RPMI7951 (cell line): ENCODE data around the gene NLRP13. TPM values are rescaled to one million over a fixed set of nuclear protein-coding genes. Genes with fewer than 3 reads are reported as not detected.
"Not testable (repeated sequence)": the region's sequence is repeated elsewhere in the genome, so short reads cannot be mapped to it uniquely, and the experiment has no call there.

Experiments
- DNase-seq: peaks from one replicate; pipeline ENCODE4 v3.0.0-alpha.2; 2012; ENCODE audit warnings: low read depth
- total RNA-seq: library from RNA; depleted of rRNA; stranded (reverse); fragments of >200 nt; shearing (Covaris generic); gene quantifications from 2 replicates; pipeline ENCODE4 v1.2.3, GENCODE V29; 2014; rRNA removed

Gene NLRP13
- not detected in 2 replicates for total RNA-seq

GRCh38 chr19:55931936-55932386 is at the start of gene NLRP13:
NLRP13 (minus strand) TSS chr19:55932336; CDS start chr19:55932311, 25 bp downstream.
- DNase-seq, result no peak

- no peak for DNase-seq
Measured at GRCh38 chr19:55980415-55980814, 48.3 kb upstream of the NLRP13 start.

DNA sequence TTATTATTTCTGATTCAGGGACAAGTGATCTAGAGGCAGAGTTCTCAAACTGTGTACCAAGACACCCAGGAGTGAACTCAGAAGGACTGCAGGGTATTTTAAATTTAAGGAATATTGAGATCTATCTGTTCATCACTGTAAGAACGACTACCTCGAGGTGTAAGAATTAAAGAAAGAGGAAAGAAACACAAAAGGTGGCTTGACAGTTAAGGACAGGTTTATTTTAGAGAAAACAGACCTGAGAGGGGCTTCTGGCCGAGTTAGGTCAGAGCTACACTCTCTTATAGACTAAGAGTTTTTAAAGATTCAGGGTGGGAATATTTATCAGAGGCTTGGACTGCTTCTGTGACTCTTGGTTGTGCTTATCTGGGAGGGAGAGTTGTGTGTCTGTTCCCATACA is 41.8 kb upstream of the NLRP13 start:
- no peak for DNase-seq

DNA sequence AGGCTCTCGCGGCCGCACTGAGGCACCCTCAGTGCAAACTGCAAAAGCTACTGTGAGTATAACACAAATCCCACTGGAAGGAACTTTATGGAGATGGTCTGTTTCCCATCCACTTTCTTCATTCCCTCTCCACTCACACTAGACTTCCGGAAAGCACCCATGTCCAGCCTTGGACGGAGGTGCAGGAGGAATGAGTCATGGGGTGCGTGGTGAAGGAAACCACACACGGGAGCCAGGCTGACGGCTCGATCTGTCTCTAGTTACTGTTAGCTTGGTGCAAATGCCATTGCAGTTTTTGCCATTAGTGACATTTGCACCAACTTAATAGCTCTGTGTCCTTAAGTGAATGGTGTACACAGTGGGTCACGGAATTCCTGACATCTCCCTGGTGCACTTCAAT is 30.1 kb upstream of the NLRP13 start:
- peak; percentile 82 for DNase-seq

DNA sequence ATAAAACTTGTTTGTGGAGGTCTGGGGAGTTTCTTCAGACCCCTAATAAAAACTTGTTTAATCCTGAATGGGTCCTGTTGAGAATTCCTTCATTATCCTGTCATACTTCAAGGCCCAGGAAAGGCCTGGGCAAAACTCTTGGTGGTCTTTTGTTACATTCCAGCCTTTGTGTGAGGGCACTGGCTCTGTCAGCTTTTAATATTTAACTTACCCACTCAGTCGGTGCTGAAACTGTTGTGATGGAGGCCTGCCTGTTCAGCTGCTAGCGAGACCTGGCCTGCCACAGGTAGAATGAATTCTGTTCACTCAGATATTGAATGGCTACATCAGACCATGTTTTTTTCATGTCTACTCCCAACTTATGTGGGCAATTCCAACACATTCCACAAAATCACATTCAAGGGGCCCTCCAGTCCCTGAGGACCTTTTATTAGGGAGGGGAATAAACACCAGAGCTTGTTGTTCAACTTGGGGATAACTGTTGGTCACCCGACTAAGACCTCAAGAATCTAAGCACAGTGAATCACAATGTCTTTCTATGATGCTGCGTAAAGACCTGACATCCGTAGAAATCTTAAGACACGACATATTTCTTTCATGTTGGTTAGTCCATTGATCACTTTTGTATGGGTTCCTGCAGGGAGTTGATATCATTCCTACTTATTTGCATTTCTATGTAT is 28.0 kb upstream of the NLRP13 start:
- DNase-seq, result peak; percentile 16

GRCh38 chr19:55958356-55958755 is 26.2 kb upstream of the NLRP13 start:
- DNase-seq, result peak; percentile 83

DNA sequence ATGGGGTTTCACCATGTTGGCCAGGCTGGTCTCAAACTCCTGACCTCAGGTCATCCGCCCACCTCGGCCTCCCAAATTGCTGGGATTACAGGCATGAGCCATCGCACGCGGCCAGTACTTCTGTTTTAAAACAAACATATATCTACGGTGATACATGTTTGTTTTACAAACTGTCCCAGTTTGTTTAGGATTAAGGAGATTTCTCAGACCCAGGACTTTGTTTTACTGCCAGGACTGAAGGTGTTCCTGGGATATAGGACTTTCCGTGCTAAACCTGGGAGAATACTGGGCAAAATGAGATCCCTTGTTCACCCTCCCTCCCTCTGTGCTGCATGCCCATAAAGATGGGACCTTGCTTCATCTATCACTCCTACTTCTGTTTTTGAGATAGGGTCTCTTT is 24.3 kb upstream of the NLRP13 start:
- no peak for DNase-seq

- DNase-seq, result not testable (repeated sequence)
Measured at GRCh38 chr19:55950566-55950965, 18.4 kb upstream of the NLRP13 start.

DNA sequence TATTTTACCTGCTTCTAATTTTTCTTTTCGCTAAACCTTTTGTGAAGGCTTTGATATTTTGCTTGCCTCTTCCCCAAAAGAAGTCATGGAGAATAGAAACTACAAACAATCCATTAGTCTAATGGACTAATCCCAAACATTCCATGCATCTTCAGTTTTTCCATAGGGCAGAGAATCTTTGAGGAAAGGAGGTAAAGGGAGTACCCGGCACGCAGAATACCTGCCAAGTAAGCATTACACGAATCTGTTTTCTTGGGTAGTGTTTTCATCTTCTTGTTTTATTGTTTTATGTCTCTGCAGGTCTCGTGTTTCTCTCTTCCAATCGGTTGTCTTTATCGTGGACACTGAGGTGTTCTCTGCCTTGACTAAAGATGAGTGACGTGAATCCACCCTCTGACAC is 15.4 kb upstream of the NLRP13 start, which contains the start of gene NLRP8:
TSS of gene NLRP8 (plus strand) at position 301 of the 400 bp plus-strand sequence.
- no peak for DNase-seq

DNA sequence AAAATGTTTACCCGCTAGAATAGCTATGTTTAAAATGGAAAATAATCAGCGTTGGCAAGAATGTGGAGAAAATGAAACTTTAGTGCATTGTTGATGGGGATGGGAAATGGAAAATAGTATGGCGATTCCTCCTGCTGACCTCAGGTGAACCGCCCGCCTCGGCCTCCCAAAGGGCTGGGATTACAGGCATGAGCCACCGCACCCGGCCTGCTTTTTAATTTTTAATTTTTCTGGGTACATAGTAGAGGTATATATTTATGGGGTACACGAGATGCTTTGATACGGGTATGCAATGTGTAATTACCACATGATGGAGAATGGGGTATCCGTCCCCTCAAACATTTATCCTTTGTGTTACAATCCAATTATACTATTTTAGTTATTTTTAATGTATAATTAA is 8.2 kb upstream of the NLRP13 start:
- DNase-seq, result no peak

GRCh38 chr19:55939206-55939605 is 7.1 kb upstream of the NLRP13 start:
- DNase-seq, result no peak

DNA sequence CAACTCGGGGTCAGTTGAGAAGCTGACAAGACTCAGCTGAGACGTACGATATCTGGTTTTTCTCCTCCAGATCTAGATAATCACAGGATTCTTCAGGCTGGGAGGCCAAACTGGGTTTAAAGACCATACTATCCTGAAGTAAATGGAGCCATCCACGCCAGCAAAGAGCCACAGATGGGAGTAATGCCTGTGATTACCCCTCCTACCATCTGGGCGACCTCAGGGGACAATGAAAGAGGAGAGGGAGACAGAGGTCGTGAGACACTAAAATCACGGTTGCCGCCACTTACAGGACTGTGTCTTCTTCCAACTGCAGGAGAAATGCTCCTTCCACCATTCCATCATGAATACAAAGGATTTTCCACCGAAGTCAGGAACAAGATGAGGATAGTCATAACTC is 3.1 kb upstream of the NLRP13 start:
- DNase-seq, result no peak

DNA sequence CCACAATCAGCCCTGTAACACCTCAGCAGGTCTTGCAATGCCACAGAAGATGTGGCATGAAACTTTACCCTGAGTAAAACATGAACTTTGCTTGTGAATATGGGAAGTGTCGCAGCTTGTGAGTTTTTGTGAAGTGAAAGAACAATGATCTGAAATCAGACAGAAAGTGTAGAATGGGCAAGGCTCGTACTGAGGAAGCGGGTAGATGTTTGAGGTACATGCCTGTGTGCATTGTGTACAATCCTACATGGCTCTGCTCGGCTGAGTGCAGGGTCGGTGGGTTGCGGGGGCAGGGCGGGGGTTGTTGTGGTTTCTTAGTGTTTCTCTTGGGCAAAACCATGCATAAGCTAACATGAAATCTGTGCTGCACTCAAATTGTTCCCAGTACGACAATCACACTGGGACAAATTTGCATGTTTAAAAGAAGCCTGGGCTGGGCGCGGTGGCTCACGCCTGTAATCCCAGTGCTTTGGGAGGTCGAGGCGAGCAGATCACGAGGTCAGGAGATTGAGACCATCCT is 1.1 kb downstream of the NLRP13 start:
- no peak for DNase-seq

- DNase-seq, result not testable (repeated sequence)
Measured at GRCh38 chr19:55929258-55929657, 2.9 kb downstream of the NLRP13 start.

GRCh38 chr19:55927991-55928390 is 4.1 kb downstream of the NLRP13 start:
- DNase-seq, result no peak

- DNase-seq, result no peak
Measured at GRCh38 chr19:55923556-55923955, 8.6 kb downstream of the NLRP13 start.

DNA sequence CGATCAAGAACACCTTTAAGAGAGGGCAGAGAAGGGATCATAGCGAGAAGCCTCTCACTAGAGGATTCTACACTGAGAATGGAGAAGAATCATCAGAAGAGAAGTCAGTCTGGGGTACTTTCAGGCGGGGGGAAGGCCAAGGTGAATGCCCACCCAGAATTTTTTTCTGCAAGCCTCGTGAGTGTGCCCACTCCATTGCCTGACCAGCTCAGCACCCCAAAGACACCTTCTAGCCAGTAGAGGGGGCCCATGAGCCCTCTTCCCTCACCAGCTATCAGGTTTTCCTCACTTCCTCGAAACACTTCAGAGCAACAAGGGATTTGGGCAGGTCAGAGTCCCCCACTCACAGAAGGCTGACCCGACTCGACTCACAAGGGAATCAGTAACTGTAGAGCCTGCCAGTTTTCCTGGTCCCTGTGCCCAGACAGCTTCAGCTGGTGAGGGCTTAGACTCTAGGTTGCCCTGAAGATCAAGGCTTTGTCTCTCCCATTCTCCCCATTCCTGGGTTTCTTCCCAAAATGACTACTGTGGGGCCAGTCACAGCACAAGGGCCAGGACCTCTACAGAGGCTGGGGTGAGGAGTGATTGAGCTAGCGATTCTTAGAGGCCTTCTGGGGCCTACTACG is 18.4 kb downstream of the NLRP13 start:
- peak; percentile 11 for DNase-seq

DNA sequence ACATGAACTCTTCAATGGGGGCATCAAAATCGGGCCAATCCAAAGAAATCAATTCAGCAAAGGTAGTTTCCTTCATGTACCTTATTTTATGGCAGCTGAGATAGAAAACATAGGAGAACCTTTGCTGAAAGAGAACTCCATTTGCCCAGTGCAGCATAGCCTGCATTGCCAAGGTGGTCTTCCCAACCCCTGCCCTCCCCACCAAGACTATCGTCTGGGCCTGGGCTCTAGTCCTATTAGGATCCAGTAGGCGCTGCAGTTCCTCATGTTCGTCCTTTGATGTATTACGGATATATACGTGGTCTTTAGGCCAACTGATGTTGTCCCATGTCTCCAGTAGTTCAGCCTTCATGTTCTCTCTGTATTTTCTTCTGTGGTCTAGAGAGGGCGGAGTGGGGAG is 19.2 kb downstream of the NLRP13 start:
- no peak for DNase-seq

GRCh38 chr19:55909801-55910200 is 22.3 kb downstream of the NLRP13 start:
- DNase-seq, result no peak

- DNase-seq, result no peak
Measured at GRCh38 chr19:55907746-55908145, 24.4 kb downstream of the NLRP13 start.

- no peak for DNase-seq
Measured at GRCh38 chr19:55907286-55907685, 24.9 kb downstream of the NLRP13 start.

DNA sequence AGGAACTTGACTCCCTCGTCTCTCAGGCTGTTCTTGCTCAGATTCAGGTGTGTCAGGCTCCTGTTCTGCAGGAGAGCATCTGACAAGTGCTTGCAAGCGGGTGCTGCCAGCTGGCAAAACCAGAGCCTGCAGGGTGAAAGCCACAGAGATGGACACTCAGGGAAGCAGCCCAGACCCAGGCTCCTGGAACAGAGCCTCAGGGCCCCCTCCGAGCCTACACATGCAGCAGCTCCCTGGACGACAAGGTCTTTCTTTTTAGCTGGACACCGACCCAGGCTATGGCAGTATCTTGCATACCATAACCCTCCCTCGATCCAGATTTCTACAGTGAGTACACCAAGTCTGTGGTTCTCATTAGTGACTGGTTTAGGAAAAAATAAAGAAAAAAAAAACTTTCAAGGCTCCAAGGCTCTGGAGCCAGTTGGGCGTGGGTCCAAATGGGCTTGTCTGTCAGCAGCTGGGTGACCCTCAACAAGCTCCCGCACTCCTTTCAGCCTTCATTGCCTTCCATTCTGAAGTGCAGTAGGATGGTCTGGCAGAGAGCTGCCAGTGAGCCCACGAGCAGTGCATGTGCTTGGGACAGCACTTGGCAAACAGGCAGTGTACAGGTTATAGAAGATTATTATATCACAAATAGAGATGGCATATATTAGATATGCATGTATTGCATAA is 29.9 kb downstream of the NLRP13 start:
- DNase-seq, result no peak
